Measurements from ENCODE around the gene FNDC4. TPM values are rescaled to one million over a fixed set of nuclear protein-coding genes. Genes with fewer than 3 reads are reported as not detected.

The FNDC4 gene
- total RNA-seq, 6 experiments from 2014 or later: 3.1 to 6.9 (median 5.4) TPM

GRCh38 chr2:27445615-27446014 lies 49.4 kb downstream of the FNDC4 start:
- H3K9me3 Mint-ChIP-seq: no peaks in the 10 kb centered on the region
- TF ChIP-seq CTCF (IDR thresholded peaks at IDR 0.05): no peak
- no peaks in the 10 kb centered on the region for H3K4me1 Mint-ChIP-seq (ENCODE audit: low read depth)
- peaks cover 11% of the 10 kb centered on the region for H3K36me3 Mint-ChIP-seq (ENCODE audit: low read depth)
- no peak overlapping the region for H3K27ac Mint-ChIP-seq
- H3K27me3 Mint-ChIP-seq (ENCODE audit: insufficient read depth): peaks cover 3% of the 10 kb centered on the region
- H3K4me3 Mint-ChIP-seq: no peak overlapping the region
- DNase-seq: no peak

- peaks cover 16% of the 10 kb centered on the region for H3K36me3 Mint-ChIP-seq (ENCODE audit: low read depth)
- no peak overlapping the region for H3K27ac Mint-ChIP-seq
- no peak for TF ChIP-seq CTCF (IDR thresholded peaks at IDR 0.05)
These were observed 49.8 kb downstream of the FNDC4 start for GRCh38 chr2:27445155-27445554.

GRCh38 chr2:27442920-27443282 lies 52.1 kb downstream of the FNDC4 start:
- TF ChIP-seq CTCF (IDR thresholded peaks at IDR 0.05): no peak
- peaks cover 29% of the 10 kb centered on the region for H3K36me3 Mint-ChIP-seq (ENCODE audit: low read depth)
- H3K4me1 Mint-ChIP-seq (ENCODE audit: low read depth): no peaks in the 10 kb centered on the region
- H3K9me3 Mint-ChIP-seq: no peaks in the 10 kb centered on the region
- no peak overlapping the region for H3K4me3 Mint-ChIP-seq
- no peak for DNase-seq
- H3K27me3 Mint-ChIP-seq (ENCODE audit: insufficient read depth): peaks cover 3% of the 10 kb centered on the region
- H3K27ac Mint-ChIP-seq: no peak overlapping the region

More at GRCh38 chr2:27445155-27445554, 49.8 kb downstream of the FNDC4 start:
- Mint-ChIP-seq H3K27me3 (ENCODE audit: insufficient read depth) (peaks cover 3% of the 10 kb centered on the region), H3K4me1 (ENCODE audit: low read depth) (no peaks in the 10 kb centered on the region), H3K9me3 (no peaks in the 10 kb centered on the region), H3K4me3 (no peak overlapping the region)
- DNase-seq: no peak

GRCh38 chr2:27441958-27442919 lies 52.8 kb downstream of the FNDC4 start, which contains the start of gene KRTCAP3:
TSS of gene KRTCAP3 (plus strand) at chr2:27442381. CDS start at chr2:27442413, 32 bp downstream.
- peak; percentile 24; the same call in 1 of the 2 replicates for TF ChIP-seq CTCF (IDR thresholded peaks at IDR 0.05)
- Mint-ChIP-seq H3K36me3 (ENCODE audit: low read depth) (peaks cover 30% of the 10 kb centered on the region), H3K27me3 (ENCODE audit: insufficient read depth) (peaks cover 3% of the 10 kb centered on the region), H3K9me3 (no peaks in the 10 kb centered on the region), H3K27ac (no peak within 1 kb of the TSS), H3K4me1 (ENCODE audit: low read depth) (no peaks in the 10 kb centered on the region), H3K4me3 (no peak within 1 kb of the TSS)
- DNase-seq: no peak

Other genes with a start within 250 kb of the FNDC4 start
- not detected for gene SLC30A3, start 232.2 kb downstream of the FNDC4 start, total RNA-seq (2021; fragmentation: NEBNext Ultra II Directional; extraction: Animal tissue kit (Norgen Biotek cat#: 25700))
- not detected for gene DNAJC5G, start 219.8 kb downstream of the FNDC4 start, total RNA-seq (2021; fragmentation: NEBNext Ultra II Directional; extraction: Animal tissue kit (Norgen Biotek cat#: 25700))
- gene TRIM54, start 212.8 kb downstream of the FNDC4 start, total RNA-seq (2021; fragmentation: NEBNext Ultra II Directional; extraction: Animal tissue kit (Norgen Biotek cat#: 25700)): not detected
- gene UCN, start 186.8 kb downstream of the FNDC4 start, total RNA-seq (2021; fragmentation: NEBNext Ultra II Directional; extraction: Animal tissue kit (Norgen Biotek cat#: 25700)): under 1 TPM; 0.46 to 0.88 (median 0.73) TPM
- gene MPV17, start 172.1 kb downstream of the FNDC4 start, total RNA-seq (2021; fragmentation: NEBNext Ultra II Directional; extraction: Animal tissue kit (Norgen Biotek cat#: 25700)): 10 to 100 TPM; 72.5 to 89.8 (median 83.5) TPM
- gene GTF3C2, start 138.4 kb downstream of the FNDC4 start, total RNA-seq (2021; fragmentation: NEBNext Ultra II Directional; extraction: Animal tissue kit (Norgen Biotek cat#: 25700)): 10 to 100 TPM; 42.9 to 53.0 (median 48.4) TPM
- gene EIF2B4, start 124.9 kb downstream of the FNDC4 start, total RNA-seq (2021; fragmentation: NEBNext Ultra II Directional; extraction: Animal tissue kit (Norgen Biotek cat#: 25700)): 10 to 100 TPM; 44.5 to 48.4 (median 45.8) TPM
- gene SNX17, start 124.6 kb downstream of the FNDC4 start, total RNA-seq (2021; fragmentation: NEBNext Ultra II Directional; extraction: Animal tissue kit (Norgen Biotek cat#: 25700)): 100 to 1,000 TPM; 140 to 160 (median 150) TPM
- 10 to 100 TPM; 11.9 to 15.3 (median 12.8) TPM for gene ZNF513, start 114.5 kb downstream of the FNDC4 start, total RNA-seq (2021; fragmentation: NEBNext Ultra II Directional; extraction: Animal tissue kit (Norgen Biotek cat#: 25700))
- 10 to 100 TPM; 74.6 to 96.8 (median 87.8) TPM for gene PPM1G, start 85.6 kb downstream of the FNDC4 start, total RNA-seq (2021; fragmentation: NEBNext Ultra II Directional; extraction: Animal tissue kit (Norgen Biotek cat#: 25700))
- 100 to 1,000 TPM; 101 to 110 (median 108) TPM for gene NRBP1, start 66.6 kb downstream of the FNDC4 start, total RNA-seq (2021; fragmentation: NEBNext Ultra II Directional; extraction: Animal tissue kit (Norgen Biotek cat#: 25700))
- gene KRTCAP3, start 52.8 kb downstream of the FNDC4 start, total RNA-seq (2021; fragmentation: NEBNext Ultra II Directional; extraction: Animal tissue kit (Norgen Biotek cat#: 25700)): 1 to 10 TPM in 2 of 6 experiments, under 1 TPM in 4; 0.34 to 1.3 (median 0.65) TPM
- 10 to 100 TPM in 5 of 6 experiments, 1 to 10 TPM in 1; 9.8 to 15.2 (median 13.2) TPM for gene IFT172, start 5.5 kb downstream of the FNDC4 start, total RNA-seq (2021; fragmentation: NEBNext Ultra II Directional; extraction: Animal tissue kit (Norgen Biotek cat#: 25700))
- not detected for gene GCKR, start 1.6 kb upstream of the FNDC4 start, total RNA-seq (2021; fragmentation: NEBNext Ultra II Directional; extraction: Animal tissue kit (Norgen Biotek cat#: 25700))
- 10 to 100 TPM; 20.1 to 28.3 (median 26.7) TPM for gene ZNF512, start 87.8 kb upstream of the FNDC4 start, total RNA-seq (2021; fragmentation: NEBNext Ultra II Directional; extraction: Animal tissue kit (Norgen Biotek cat#: 25700))
- 1 to 10 TPM in 2 of 6 experiments, under 1 TPM in 4; 0.52 to 1.2 (median 0.97) TPM for gene CCDC121, start 133.8 kb upstream of the FNDC4 start, total RNA-seq (2021; fragmentation: NEBNext Ultra II Directional; extraction: Animal tissue kit (Norgen Biotek cat#: 25700))
- gene GPN1, start 133.8 kb upstream of the FNDC4 start, total RNA-seq (2021; fragmentation: NEBNext Ultra II Directional; extraction: Animal tissue kit (Norgen Biotek cat#: 25700)): 10 to 100 TPM; 33.2 to 44.2 (median 39.8) TPM
- 10 to 100 TPM; 22.7 to 26.4 (median 24.2) TPM for gene SUPT7L, start 168.4 kb upstream of the FNDC4 start, total RNA-seq (2021; fragmentation: NEBNext Ultra II Directional; extraction: Animal tissue kit (Norgen Biotek cat#: 25700))
- 10 to 100 TPM; 23.0 to 27.1 (median 24.5) TPM for gene SLC4A1AP, start 168.7 kb upstream of the FNDC4 start, total RNA-seq (2021; fragmentation: NEBNext Ultra II Directional; extraction: Animal tissue kit (Norgen Biotek cat#: 25700))